Activated naive CD8-positive, alpha-beta T cell treated with anti-CD3 and anti-CD28 coated beads, Interleukin-2, amount 50 U/mL, for 24 hours (primary cell): ENCODE data around the gene FBN2.

ENCODE experiments used
- ATAC-seq: fragments of 150-1000 bp; cut with Tn5 transposase; one replicate; pipeline ENCODE4 v1.10.0; 2021
- DNase-seq: peaks from one replicate; pipeline ENCODE4 v3.0.0; 2021
- H3K27ac Mint-ChIP-seq: one replicate; pipeline ENCODE4 v1.8.0; 2021; ENCODE audit warnings: mild to moderate bottlenecking, mixed read lengths
- H3K27me3 Mint-ChIP-seq: one replicate; pipeline ENCODE4 v1.8.0; 2021; ENCODE audit warnings: mixed read lengths
- H3K36me3 Mint-ChIP-seq: one replicate; pipeline ENCODE4 v1.8.0; 2021; ENCODE audit warnings: low read depth, mixed read lengths
- H3K4me1 Mint-ChIP-seq: one replicate; pipeline ENCODE4 v1.8.0; 2021; ENCODE audit warnings: mixed read lengths
- H3K4me3 Mint-ChIP-seq: one replicate; pipeline ENCODE4 v1.8.0; 2021; ENCODE audit warnings: mild to moderate bottlenecking, moderate library complexity, mixed read lengths
- H3K9me3 Mint-ChIP-seq: one replicate; pipeline ENCODE4 v1.8.0; 2021; ENCODE audit warnings: mixed read lengths

Gene FBN2

DNA sequence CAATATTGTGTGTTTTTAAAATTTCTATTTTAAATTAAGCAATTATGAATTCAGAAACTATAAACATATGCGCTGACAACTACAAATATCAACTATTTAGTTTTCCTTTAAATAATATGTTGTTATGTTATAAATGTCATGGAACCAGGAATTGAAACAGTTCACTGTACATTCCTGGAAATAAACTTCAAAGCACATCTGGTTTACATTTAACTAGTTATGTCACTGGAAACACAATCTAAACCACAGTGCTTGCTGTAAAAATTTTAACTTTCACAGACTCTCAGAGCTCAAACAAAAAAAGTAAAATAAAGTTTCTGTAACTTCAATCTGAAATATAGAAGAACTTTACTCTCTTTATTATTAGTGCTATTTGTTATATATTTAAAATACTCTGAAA, 179.2 kb downstream of the FBN2 start:
- no peak overlapping the region for H3K27ac Mint-ChIP-seq
- H3K4me1 Mint-ChIP-seq: no peaks in the 10 kb centered on the region
- DNase-seq (no peak), ATAC-seq (no peak)
- no peaks in the 10 kb centered on the region for H3K9me3 Mint-ChIP-seq
- H3K4me3 Mint-ChIP-seq: no peak overlapping the region
- no peaks in the 10 kb centered on the region for H3K36me3 Mint-ChIP-seq
- H3K27me3 Mint-ChIP-seq: no peaks in the 10 kb centered on the region

DNA sequence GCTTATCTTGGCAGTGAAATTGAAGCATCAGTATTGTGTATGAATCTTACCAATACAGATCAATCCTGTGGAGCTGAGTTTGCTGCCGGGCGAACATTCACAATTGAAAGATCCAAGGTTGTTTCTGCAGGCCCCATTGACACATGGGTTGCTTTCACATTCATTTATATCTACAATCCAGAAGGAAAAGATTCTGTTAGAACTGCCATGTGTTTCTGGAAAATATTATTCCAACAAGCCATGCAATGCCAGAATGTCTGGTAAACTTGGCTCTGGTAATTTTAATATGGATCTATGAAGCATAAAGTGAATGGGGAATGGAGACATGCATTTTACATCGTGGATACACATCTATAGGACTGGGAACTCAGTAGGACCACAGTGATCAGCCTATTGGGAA, 180.8 kb downstream of the FBN2 start:
- no peak for ATAC-seq
- Mint-ChIP-seq H3K4me1 (no peaks in the 10 kb centered on the region), H3K9me3 (no peaks in the 10 kb centered on the region), H3K27ac (no peak overlapping the region), H3K4me3 (no peak overlapping the region), H3K36me3 (no peaks in the 10 kb centered on the region), H3K27me3 (no peaks in the 10 kb centered on the region)
- no peak for DNase-seq

DNA sequence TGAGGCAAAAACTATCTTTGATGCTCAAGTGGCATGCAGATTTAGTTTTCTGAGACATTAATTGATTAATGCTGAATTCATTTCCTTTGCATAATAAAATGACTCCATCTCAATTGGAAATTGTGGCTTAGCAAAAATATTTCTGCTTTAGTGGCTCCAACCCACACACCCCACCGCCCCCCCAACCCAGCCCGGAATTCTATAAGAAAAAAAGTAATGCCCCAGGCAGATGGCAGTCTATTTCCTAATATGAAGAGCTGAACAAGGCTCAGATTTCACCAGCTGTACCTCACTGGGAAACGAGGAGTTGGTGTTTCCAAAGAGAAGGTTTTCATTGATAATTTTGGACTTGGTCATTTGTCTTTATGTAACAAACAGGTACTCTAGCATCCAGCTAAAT, 182.1 kb downstream of the FBN2 start:
- DNase-seq: no peak
- Mint-ChIP-seq H3K36me3 (no peaks in the 10 kb centered on the region), H3K4me3 (no peak overlapping the region), H3K27me3 (no peaks in the 10 kb centered on the region), H3K9me3 (no peaks in the 10 kb centered on the region), H3K27ac (no peak overlapping the region), H3K4me1 (no peaks in the 10 kb centered on the region)
- no peak for ATAC-seq

DNA sequence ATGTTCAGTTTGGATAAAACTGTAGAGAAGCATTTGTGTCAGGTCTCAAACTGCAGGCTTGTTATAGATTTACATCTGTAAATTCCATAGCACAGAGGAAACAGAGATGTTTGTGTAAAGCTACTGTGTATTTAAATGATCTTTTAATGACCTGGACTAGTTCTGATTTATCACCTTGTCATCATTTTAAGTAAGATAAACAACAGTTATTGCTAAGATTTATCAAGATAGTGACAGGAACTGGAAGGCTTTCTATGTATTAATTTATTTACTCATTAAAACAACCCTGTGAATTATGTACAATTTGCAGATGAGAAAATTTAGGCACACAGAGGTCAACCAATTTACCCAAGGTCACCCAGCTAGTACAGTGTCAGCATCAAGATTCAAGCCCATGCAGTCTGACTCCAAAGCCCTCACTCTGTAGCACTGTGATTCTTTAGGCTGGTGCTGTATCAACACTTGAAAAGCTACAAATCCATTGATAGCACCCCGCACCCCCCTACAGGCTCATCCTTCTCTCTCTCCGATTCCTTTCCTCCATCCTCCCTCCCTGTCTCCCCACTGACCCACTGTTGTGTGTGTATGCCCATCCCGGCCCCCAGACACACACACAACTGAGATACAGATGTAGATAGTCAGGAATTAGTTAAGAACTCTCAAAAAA, 184.5 kb downstream of the FBN2 start:
- Mint-ChIP-seq H3K9me3 (no peaks in the 10 kb centered on the region), H3K27me3 (no peaks in the 10 kb centered on the region), H3K4me3 (no peak overlapping the region), H3K4me1 (no peaks in the 10 kb centered on the region), H3K27ac (no peak overlapping the region), H3K36me3 (no peaks in the 10 kb centered on the region)
- ATAC-seq: no peak
- DNase-seq: no peak

DNA sequence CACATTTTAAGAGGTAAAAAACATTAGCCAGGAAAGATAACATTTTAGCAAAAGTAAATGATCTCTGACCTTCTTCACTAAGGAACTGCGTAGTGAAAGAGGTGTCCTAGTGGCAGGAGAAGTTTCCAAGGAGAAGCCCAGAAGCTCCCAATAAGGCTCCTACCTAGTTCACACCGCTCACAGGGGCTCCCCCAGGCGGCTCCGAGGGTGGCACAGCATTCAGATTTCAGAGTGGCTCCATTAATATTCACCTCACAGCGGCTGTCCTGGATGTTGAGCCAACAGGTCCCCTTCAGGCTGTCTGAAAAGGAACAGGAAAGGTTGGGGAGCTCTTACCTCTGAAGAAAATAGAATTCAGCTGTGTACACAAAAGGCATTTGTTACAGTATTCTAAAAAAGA, 187.3 kb downstream of the FBN2 start:
- no peaks in the 10 kb centered on the region for H3K27me3 Mint-ChIP-seq
- no peak for ATAC-seq
- no peak overlapping the region for H3K27ac Mint-ChIP-seq
- no peaks in the 10 kb centered on the region for H3K4me1 Mint-ChIP-seq
- H3K4me3 Mint-ChIP-seq: no peak overlapping the region
- H3K9me3 Mint-ChIP-seq: no peaks in the 10 kb centered on the region
- no peaks in the 10 kb centered on the region for H3K36me3 Mint-ChIP-seq
- DNase-seq: no peak

DNA sequence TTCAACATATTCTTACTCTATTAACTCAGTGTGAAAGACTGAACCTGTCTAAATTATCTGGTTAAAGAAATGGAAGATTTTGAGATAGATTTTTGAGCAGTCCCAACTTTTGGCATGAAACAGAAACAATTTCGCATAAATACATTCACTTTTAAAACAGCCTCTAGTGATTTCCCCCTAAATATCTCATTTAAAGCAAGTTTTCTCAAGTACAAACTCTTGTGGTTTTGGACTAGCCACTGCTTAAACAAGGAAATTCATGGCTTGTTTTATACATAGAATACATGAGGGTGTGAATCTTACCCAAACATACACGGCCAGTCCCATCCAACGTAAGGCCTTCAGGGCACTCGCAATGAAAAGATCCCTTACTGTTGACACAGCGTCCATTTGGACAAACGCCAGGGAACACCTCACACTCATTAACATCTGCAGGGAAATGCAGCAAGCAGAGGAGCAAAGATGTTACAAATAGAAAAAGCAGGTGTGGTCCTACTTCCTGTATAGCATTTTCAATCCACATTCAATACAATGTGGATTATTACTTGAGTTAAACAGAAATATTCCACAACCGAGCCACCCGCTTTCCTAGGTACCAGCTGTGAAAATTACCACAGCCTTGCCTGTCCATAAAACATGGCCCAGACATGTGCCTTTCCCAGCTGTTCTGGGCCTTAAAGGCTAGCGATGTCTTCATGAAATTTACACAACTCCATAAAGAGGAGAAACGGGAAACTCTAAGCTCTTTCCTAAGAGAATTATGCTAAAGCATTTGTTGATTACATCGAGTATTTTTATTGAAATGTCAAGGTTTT, 188.8 kb downstream of the FBN2 start:
- Mint-ChIP-seq H3K4me3 (no peak overlapping the region), H3K9me3 (no peaks in the 10 kb centered on the region), H3K36me3 (no peaks in the 10 kb centered on the region), H3K4me1 (no peaks in the 10 kb centered on the region), H3K27ac (no peak overlapping the region), H3K27me3 (no peaks in the 10 kb centered on the region)
- DNase-seq (no peak), ATAC-seq (no peak)

DNA sequence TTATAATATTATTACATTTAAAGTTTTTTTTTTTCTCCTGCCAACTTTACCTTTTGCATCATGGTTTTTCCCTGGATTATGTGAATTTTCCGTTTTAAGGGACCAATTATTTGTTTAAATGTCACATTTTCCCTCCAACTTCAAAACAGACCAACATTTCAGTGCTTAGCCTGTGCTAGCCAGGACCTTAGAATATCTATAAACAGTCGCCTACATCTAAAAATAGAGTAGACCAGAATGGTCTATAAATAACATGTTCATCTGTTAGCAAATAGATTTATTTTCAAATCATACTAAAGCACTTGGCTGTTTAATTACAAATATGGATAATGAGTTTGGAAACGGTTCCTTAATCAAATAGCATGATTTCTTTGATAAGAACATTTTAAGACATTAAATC, 192.0 kb downstream of the FBN2 start:
- Mint-ChIP-seq H3K36me3 (no peaks in the 10 kb centered on the region), H3K27ac (no peak overlapping the region), H3K9me3 (peaks cover 8% of the 10 kb centered on the region), H3K27me3 (no peaks in the 10 kb centered on the region), H3K4me1 (no peaks in the 10 kb centered on the region), H3K4me3 (no peak overlapping the region)
- ATAC-seq (no peak), DNase-seq (no peak)

DNA sequence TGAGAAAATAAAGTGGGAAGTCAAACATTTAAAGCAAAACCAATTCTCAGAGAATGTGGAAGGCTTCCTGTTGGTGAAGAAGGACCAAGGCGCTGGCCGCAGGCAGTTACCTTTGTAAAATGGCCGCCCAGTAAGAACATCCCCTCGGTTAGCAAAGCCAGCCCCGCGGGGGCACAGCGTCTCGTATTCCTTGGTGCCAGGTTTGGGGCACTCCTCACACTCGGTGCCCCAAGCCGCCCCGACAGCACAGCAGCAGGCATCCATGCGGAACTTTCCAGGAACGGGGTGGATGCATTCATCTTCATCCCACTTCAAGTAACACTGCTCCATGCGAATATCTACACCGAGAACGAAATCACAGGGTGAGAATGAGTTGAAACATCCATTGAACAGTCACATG, 192.8 kb downstream of the FBN2 start:
- H3K4me3 Mint-ChIP-seq: no peak overlapping the region
- H3K27me3 Mint-ChIP-seq: no peaks in the 10 kb centered on the region
- H3K4me1 Mint-ChIP-seq: no peaks in the 10 kb centered on the region
- DNase-seq: no peak
- no peaks in the 10 kb centered on the region for H3K36me3 Mint-ChIP-seq
- no peak for ATAC-seq
- H3K27ac Mint-ChIP-seq: no peak overlapping the region
- peaks cover 8% of the 10 kb centered on the region for H3K9me3 Mint-ChIP-seq

DNA sequence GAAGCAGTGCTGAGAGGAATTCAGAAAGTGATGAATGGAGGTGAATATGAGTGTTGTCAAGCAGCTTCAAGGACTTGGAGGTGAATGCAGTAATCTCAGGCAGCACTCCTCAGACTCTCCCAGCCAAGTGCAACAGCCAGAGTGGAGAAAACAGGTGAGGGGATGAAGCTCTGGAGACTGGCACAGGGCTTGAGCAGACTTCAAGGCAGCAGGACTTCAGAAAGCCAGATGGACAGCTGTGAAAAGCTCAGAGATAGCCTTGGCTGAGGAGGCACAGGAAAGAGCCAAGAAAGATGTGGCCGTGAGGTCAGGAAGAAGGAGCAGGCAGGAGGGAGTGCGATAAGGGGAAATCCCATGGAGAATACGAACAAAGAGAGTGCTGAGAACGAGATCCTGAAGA, 194.9 kb downstream of the FBN2 start:
- Mint-ChIP-seq H3K9me3 (peaks cover 8% of the 10 kb centered on the region), H3K4me3 (no peak overlapping the region), H3K4me1 (no peaks in the 10 kb centered on the region), H3K27ac (no peak overlapping the region), H3K36me3 (no peaks in the 10 kb centered on the region), H3K27me3 (no peaks in the 10 kb centered on the region)
- ATAC-seq (no peak), DNase-seq (no peak)

DNA sequence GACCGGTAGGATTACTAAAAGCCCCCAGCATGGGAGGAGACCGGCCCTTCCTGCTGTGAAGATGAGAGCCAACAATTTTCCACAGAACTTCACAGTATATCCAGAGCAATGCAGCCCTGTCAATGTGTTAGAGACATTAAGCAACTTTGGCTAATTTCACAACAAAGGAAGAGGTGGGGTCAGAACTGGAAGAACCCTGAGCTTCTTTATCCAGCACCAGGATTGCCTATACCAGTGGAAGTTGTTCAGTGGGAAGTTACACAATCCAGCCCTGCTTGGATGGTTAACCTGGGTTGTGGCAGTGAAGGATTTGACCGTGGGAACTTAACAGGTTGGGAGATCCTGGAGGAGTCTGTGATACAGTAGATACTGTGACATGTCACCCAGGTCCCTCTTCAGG, 197.0 kb downstream of the FBN2 start:
- H3K27me3 Mint-ChIP-seq: no peaks in the 10 kb centered on the region

DNA sequence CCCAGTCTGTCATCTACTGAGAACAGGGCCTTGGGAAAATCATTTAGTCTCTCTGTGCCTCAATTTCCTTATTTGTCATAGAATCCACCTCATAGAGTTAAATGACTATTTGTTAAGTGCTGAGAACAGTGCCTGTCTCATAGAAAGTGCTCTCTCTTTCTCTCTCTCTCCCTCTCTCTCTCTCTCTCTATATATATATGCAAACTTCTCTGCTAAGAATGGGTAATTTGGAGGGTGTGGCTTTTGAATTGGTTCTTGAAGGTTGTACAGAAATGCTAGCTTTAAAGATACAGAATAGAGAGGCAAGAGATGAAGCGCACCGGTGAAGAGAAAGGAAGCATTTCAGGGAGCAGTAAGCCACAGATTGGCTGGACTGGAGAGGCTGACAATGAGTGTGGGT, 197.4 kb downstream of the FBN2 start:
- Mint-ChIP-seq H3K36me3 (no peaks in the 10 kb centered on the region), H3K27ac (no peak overlapping the region), H3K9me3 (peaks cover 8% of the 10 kb centered on the region), H3K4me3 (no peak overlapping the region), H3K27me3 (no peaks in the 10 kb centered on the region), H3K4me1 (no peaks in the 10 kb centered on the region)
- ATAC-seq (no peak), DNase-seq (no peak)

More for the DNA sequence above, 197.0 kb downstream of the FBN2 start:
- Mint-ChIP-seq H3K9me3 (peaks cover 8% of the 10 kb centered on the region), H3K4me1 (no peaks in the 10 kb centered on the region), H3K36me3 (no peaks in the 10 kb centered on the region), H3K27ac (no peak overlapping the region), H3K4me3 (no peak overlapping the region)
- no peak for DNase-seq
- no peak for ATAC-seq

DNA sequence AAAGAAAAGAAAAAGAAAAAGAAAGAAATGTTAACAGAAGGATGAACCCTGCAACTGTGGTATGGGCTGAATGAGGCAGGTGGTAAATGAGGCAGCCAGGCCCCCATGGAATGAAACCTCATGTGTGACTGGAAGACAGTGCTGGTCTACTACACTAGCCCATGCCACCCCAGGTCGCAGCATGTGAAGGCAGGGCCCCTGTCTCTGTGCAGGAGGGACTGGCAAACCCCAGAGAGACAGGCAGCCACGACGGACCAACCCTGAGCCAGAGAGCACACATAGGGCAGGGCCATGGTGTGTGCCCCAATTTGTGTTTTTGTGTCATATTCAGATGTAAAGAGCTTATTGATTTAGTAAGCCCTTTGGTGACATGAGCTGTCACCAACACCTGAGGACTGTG, 198.5 kb downstream of the FBN2 start:
- no peaks in the 10 kb centered on the region for H3K4me1 Mint-ChIP-seq
- no peak overlapping the region for H3K27ac Mint-ChIP-seq
- H3K9me3 Mint-ChIP-seq: peaks cover 8% of the 10 kb centered on the region
- DNase-seq: no peak
- H3K4me3 Mint-ChIP-seq: no peak overlapping the region
- H3K27me3 Mint-ChIP-seq: no peaks in the 10 kb centered on the region
- no peaks in the 10 kb centered on the region for H3K36me3 Mint-ChIP-seq
- ATAC-seq: no peak

DNA sequence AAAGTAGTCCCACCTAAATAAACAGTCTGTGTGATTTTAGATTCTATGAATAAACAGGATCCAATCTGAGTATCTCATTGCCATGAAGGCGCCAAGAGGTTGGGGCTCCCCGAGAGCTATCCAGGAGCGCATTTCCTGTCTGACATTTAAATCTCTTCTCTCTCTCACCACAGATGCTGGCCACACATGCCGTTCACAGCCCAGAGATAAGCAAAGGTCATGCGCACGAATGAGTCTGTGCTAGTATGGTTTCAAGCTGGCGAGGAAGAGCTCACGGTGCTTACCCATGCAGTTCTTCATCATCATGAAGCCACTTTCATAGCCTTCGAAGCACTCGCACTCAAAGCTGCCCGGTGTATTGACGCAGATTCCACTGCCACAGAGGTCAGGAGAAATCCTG, 199.4 kb downstream of the FBN2 start:
- H3K9me3 Mint-ChIP-seq: peaks cover 8% of the 10 kb centered on the region
- no peaks in the 10 kb centered on the region for H3K36me3 Mint-ChIP-seq
- ATAC-seq: no peak

DNA sequence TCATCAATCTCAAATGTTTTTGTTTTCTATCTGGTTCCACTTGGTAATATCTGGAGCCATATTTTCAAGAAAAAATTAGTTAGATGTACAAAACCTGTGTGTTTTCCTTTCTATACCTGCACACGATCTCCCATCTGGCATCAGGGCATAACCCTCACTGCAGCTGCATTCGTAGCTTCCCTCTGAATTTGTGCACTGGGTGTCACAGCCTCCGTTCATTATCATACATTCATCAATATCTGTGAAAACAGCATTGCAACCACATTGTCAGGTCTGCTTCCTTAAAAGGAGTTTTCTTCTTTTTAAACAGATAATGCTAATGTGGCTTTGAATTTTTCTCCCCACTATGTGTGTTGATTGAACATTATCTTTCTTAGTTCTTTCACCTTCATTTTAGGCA, 202.7 kb downstream of the FBN2 start:
- H3K36me3 Mint-ChIP-seq: no peaks in the 10 kb centered on the region
- DNase-seq: no peak
- no peak overlapping the region for H3K4me3 Mint-ChIP-seq
- H3K27me3 Mint-ChIP-seq: no peaks in the 10 kb centered on the region
- H3K9me3 Mint-ChIP-seq: no peaks in the 10 kb centered on the region
- H3K27ac Mint-ChIP-seq: no peak overlapping the region
- H3K4me1 Mint-ChIP-seq: no peaks in the 10 kb centered on the region
- ATAC-seq: no peak

More for the DNA sequence above, 199.4 kb downstream of the FBN2 start:
- Mint-ChIP-seq H3K27ac (no peak overlapping the region), H3K4me1 (no peaks in the 10 kb centered on the region), H3K27me3 (no peaks in the 10 kb centered on the region), H3K4me3 (no peak overlapping the region)
- DNase-seq: no peak

DNA sequence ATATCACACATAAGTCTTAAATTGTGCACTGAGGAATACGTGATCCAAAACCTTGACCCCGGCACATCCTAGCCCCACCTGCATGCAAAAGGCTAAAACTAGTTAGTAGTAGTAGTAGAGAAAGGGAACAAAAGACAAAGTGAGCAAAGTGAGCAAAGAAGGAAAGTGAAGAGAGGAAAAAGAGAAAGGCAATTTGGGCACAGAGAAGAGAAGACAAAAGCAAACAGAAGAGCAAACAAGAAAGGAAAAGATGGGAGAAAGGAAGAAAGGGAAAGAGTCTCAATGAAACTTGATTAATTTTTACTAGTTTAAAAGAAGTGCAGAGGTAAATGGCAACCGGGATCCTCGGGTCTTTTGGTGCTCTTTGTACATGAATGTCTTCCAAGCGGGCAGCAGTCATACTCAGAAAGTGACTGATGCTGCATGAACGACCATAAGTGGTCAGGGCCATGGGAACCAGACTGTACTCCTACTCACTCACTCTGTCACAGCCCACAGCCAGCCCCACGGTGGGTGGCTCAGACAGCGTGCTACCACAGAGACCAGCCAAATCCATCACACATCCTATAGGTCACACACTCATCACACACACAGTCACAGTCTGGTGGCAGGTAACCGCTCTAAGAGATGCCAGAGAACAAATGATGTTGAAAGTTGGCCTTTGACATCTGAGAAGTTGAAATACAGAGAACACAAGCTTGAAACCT, 203.9 kb downstream of the FBN2 start:
- Mint-ChIP-seq H3K4me3 (no peak overlapping the region), H3K36me3 (no peaks in the 10 kb centered on the region), H3K27me3 (no peaks in the 10 kb centered on the region), H3K9me3 (no peaks in the 10 kb centered on the region), H3K27ac (no peak overlapping the region), H3K4me1 (no peaks in the 10 kb centered on the region)
- DNase-seq (no peak), ATAC-seq (no peak)
